D721Med (cell line): ENCODE results near the gene SLC27A1.
"Not testable (repeated sequence)": the region's sequence is repeated elsewhere in the genome, so short reads cannot be mapped to it uniquely, and the experiment has no call there.

Experiments used
- DNase-seq: peaks from one replicate; pipeline ENCODE4 v3.0.0; 2011; ENCODE audit warnings: low spot score; ENCODE audit not compliant: insufficient read length
- FAIRE-seq: peaks from 2 replicates; lab custom pipeline; 2011; peaks lifted over from hg19 to GRCh38; lab: Jason Lieb, UNC
- CTCF ChIP-seq: IDR thresholded peaks from 2 replicates; pipeline ENCODE4 v1.5.1; 2012; ENCODE audit warnings: mild to moderate bottlenecking, control low read depth; ENCODE audit not compliant: insufficient read depth; ENCODE audit errors: missing control alignments

The SLC27A1 gene

GRCh38 chr19:17505223-17505622 is 34.9 kb downstream of the SLC27A1 start:
- TF ChIP-seq CTCF = no peak
- DNase-seq = no peak
- FAIRE-seq = no peak

- DNase-seq (no peak), FAIRE-seq (no peak)
- TF ChIP-seq CTCF = no peak
These were observed 36.4 kb downstream of the SLC27A1 start for GRCh38 chr19:17506745-17507144.

GRCh38 chr19:17508558-17508933 is 38.2 kb downstream of the SLC27A1 start:
- not testable (repeated sequence) for FAIRE-seq, DNase-seq

GRCh38 chr19:17510220-17510993 is 40.1 kb downstream of the SLC27A1 start:
- FAIRE-seq (no peak), DNase-seq (no peak)
- no peak for TF ChIP-seq CTCF

GRCh38 chr19:17511724-17512573 is 41.6 kb downstream of the SLC27A1 start:
- TF ChIP-seq CTCF = peak; percentile 25
- FAIRE-seq = no peak
- peak; percentile 87 for DNase-seq

GRCh38 chr19:17512574-17512939 is 42.2 kb downstream of the SLC27A1 start:
- DNase-seq (no peak), FAIRE-seq (no peak)
- no peak for TF ChIP-seq CTCF

GRCh38 chr19:17515408-17516149 is 45.3 kb downstream of the SLC27A1 start:
- FAIRE-seq (no peak), DNase-seq (no peak)

More at GRCh38 chr19:17515408-17516149, 45.3 kb downstream of the SLC27A1 start:
- no peak for TF ChIP-seq CTCF
